WTC11 (cell line): Measurements from ENCODE around the gene GPR148.

Source experiments
- CREB1 ChIP-seq: sonication (generic); formaldehyde crosslinking; IDR thresholded peaks from 2 replicates; pipeline ENCODE4 v1.8.0; 2023; ENCODE audit warnings: mild to moderate bottlenecking, missing genetic modification reagents
- CREM ChIP-seq: sonication (generic); formaldehyde crosslinking; IDR thresholded peaks from 2 replicates; pipeline ENCODE4 v1.8.1; 2022; ENCODE audit warnings: mild to moderate bottlenecking, missing genetic modification reagents, moderate library complexity
- CTCF ChIP-seq: fragments of 200-600 bp; IDR thresholded peaks from 2 replicates; pipeline ENCODE4 v1.8.0; 2022; ENCODE audit warnings: antibody characterized with exemption

GRCh38 chr2:130760754-130761751, 32.2 kb downstream of the GPR148 start:
- TF ChIP-seq CREB1 (CRISPR knock-in tag) (no peak), CTCF (no peak), CREM (no peak)
